NT2/D1 (cell line): ENCODE measurements around the gene TNS1.

Experiments
- DNase-seq: peaks from one replicate; pipeline ENCODE4 v3.0.0-alpha.2; 2011; ENCODE audit warnings: low read depth, low spot score
- H3K27me3 ChIP-seq: 2 replicates; pipeline ENCODE4 v1.6.0; 2011; ENCODE audit warnings: mild to moderate bottlenecking; ENCODE audit not compliant: insufficient read length, insufficient read depth
- H3K36me3 ChIP-seq: 2 replicates; pipeline ENCODE4 v1.6.1; 2011; ENCODE audit warnings: mild to moderate bottlenecking, low read length, mixed read lengths; ENCODE audit not compliant: insufficient read depth, insufficient read length
- H3K4me1 ChIP-seq: 2 replicates; pipeline ENCODE4 v1.5.1; 2011; ENCODE audit not compliant: insufficient read depth, insufficient read length
- H3K4me3 ChIP-seq: 2 replicates; pipeline ENCODE4 v1.5.1; 2011; ENCODE audit warnings: low read depth; ENCODE audit not compliant: insufficient read length
- H3K9ac ChIP-seq: 2 replicates; pipeline ENCODE4 v1.6.0; 2011; ENCODE audit warnings: low read depth; ENCODE audit not compliant: insufficient read length
- H3K9me3 ChIP-seq: 2 replicates; pipeline ENCODE4 v1.5.1; 2011; ENCODE audit warnings: mild to moderate bottlenecking, low read length; ENCODE audit not compliant: insufficient read depth
- SUZ12 ChIP-seq: IDR thresholded peaks from 2 replicates; pipeline ENCODE4 v1.6.1; 2011; ENCODE audit not compliant: insufficient read length, insufficient read depth; ENCODE audit errors: extremely low read depth
- YY1 ChIP-seq: IDR thresholded peaks from 2 replicates; pipeline ENCODE4 v1.6.1; 2011; ENCODE audit not compliant: insufficient read length, insufficient read depth
- ZNF274 ChIP-seq: IDR thresholded peaks from 2 replicates; pipeline ENCODE4 v1.6.1; 2011; ENCODE audit warnings: mild to moderate bottlenecking, low read depth, low read length

TNS1 gene

GRCh38 chr2:217941886-217942728, 60.7 kb downstream of the TNS1 start:
- peaks cover 10% of the 10 kb centered on the region for H3K4me1 ChIP-seq
- H3K36me3 ChIP-seq: peaks cover 4% of the 10 kb centered on the region
- TF ChIP-seq ZNF274: no peak
- TF ChIP-seq SUZ12: no peak
- no peak for TF ChIP-seq YY1
- H3K9me3 ChIP-seq: no peaks in the 10 kb centered on the region
- no peak overlapping the region for H3K4me3 ChIP-seq
- H3K9ac ChIP-seq: no peak overlapping the region
- DNase-seq: no peak
- no peaks in the 10 kb centered on the region for H3K27me3 ChIP-seq

GRCh38 chr2:217941339-217941738, 61.5 kb downstream of the TNS1 start:
- H3K36me3 ChIP-seq: peaks cover 4% of the 10 kb centered on the region
- no peak for TF ChIP-seq ZNF274
- no peak for TF ChIP-seq YY1
- no peak for TF ChIP-seq SUZ12
- DNase-seq: no peak
- peaks cover 10% of the 10 kb centered on the region for H3K4me1 ChIP-seq
- no peaks in the 10 kb centered on the region for H3K27me3 ChIP-seq
- H3K9ac ChIP-seq: no peak overlapping the region
- no peak overlapping the region for H3K4me3 ChIP-seq
- no peaks in the 10 kb centered on the region for H3K9me3 ChIP-seq

DNA sequence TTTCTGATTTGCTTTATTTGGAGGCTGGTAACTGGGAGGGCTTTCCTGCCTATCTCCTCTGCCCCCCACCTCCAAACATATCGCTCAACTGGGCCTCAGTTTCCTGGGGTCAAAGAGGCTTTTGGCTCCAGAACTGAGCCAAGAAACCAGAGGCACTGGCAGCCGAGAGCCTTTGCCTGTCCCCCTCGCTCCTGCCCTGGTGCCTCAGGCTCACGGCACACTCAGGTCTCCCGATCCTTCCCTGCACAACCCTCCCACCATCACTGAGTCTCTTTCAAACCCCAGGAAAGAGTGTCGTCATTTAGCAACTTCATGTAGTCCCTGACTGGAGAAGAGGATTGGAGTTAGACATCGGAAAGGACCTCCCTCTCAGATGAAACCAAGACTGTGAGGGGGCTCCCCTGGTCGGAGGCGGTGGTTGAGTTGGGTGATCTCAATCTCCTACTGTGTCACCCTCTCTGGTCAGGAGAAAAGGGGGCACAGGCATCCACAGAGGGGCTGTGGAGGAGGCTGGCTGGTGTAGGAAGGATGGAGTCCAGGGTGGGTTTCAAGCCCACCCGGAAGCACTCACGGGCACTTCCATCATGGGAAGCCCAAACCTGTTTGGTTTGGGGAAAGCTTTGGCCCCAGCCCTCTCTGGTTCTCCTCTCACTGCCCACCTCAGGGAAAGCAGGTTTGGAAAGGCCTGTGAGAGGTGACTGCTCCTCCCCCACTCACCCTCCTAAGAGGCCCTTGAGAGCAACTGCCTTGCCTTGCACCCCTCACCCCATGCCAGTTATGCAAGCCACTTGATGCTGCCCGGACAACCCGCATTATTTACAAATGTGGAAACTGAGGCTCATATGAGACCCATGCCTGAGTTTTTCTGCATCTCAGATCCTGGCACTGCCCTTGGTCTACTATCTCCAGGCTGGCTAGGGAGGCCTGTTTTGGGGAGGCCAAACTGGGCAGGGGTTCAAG, 62.3 kb downstream of the TNS1 start:
- H3K36me3 ChIP-seq: peaks cover 4% of the 10 kb centered on the region
- H3K9ac ChIP-seq: no peak overlapping the region
- no peak overlapping the region for H3K4me3 ChIP-seq
- no peaks in the 10 kb centered on the region for H3K27me3 ChIP-seq
- no peak for TF ChIP-seq SUZ12
- no peak for TF ChIP-seq YY1
- H3K4me1 ChIP-seq: peaks cover 12% of the 10 kb centered on the region
- H3K9me3 ChIP-seq: no peaks in the 10 kb centered on the region
- no peak for DNase-seq

DNA sequence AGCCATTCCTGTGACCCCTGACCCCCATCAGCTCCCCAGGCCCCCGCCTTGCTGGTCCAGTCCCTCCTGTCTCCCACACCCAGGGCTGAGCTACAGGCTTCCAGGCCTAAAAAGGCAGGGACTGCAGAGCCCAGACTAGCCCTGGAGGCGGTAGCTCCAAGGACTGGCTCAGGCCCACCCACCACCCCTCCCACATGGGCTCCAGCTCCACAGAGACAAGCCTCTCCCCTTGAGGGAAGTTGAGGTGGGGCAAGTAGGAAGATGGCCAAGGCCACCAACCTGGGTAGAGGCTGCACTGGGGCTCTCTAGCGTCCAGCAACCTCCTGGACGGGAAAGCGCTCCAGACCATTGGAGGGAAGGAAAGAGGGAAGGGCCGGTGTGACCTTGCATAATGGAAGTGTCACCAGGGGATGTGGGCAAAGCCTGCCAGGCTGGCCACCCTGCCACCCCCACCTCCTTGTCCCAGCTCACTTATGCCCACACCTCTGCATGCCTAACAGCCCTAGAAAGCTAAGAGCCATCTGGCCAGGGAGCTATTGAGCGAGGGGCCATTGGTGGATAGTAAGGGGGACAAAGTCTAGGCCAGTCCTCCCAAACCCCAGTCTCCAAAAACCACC, 63.1 kb downstream of the TNS1 start:
- no peak overlapping the region for H3K4me3 ChIP-seq
- H3K27me3 ChIP-seq: no peaks in the 10 kb centered on the region
- peaks cover 17% of the 10 kb centered on the region for H3K4me1 ChIP-seq
- H3K9me3 ChIP-seq: no peaks in the 10 kb centered on the region
- TF ChIP-seq YY1 (no peak), ZNF274 (no peak), SUZ12 (no peak)
- H3K9ac ChIP-seq: no peak overlapping the region
- no peak for DNase-seq
- peaks cover 4% of the 10 kb centered on the region for H3K36me3 ChIP-seq

DNA sequence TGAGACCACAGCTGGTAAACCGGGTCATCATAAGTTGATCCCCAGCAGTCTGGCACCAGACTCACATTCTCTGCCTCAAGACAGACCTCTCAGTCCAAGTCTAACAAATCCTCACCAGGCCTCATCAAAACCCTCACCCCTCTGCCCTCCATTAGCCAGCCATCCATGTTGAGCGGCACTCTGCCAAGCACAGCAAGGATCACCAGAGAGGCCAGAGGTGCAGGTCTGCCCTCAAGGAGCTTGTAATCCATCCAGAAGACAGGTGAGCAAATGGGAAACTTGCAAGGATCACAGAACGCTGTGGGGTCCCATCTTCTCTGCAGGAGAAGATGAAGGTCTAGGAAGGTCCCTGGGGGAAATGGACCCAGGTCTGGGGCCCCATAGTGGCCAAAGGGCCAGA, 63.6 kb downstream of the TNS1 start:
- no peaks in the 10 kb centered on the region for H3K9me3 ChIP-seq
- no peak for TF ChIP-seq ZNF274
- no peak for TF ChIP-seq YY1
- no peak for TF ChIP-seq SUZ12
- H3K27me3 ChIP-seq: no peaks in the 10 kb centered on the region
- no peak overlapping the region for H3K9ac ChIP-seq
- peaks cover 4% of the 10 kb centered on the region for H3K36me3 ChIP-seq
- peaks cover 18% of the 10 kb centered on the region for H3K4me1 ChIP-seq
- no peak for DNase-seq
- H3K4me3 ChIP-seq: no peak overlapping the region

DNA sequence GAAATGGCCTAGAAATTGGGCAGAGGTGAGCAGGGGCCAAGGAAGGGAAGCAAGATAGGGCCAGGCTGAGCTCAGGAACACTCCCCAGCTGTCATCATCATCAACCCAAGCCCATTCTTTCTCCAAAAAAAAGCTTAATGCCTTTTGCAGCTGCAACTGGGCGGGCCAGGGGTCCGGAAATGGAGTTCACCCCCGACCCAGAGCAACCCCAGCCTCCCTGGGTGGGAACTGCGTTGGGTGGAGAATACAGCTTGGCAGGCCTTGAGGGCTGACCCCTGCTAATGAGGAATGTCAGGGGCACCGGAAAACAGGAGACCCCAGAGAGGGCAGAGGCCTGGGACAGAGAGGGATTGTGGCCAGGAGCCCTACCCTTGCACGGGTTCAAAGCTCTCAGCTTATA, 64.8 kb downstream of the TNS1 start:
- Histone ChIP-seq H3K9ac (no peak overlapping the region), H3K4me3 (no peak overlapping the region), H3K27me3 (no peaks in the 10 kb centered on the region), H3K9me3 (no peaks in the 10 kb centered on the region), H3K36me3 (peaks cover 4% of the 10 kb centered on the region), H3K4me1 (peaks cover 10% of the 10 kb centered on the region)
- no peak for TF ChIP-seq YY1
- no peak for TF ChIP-seq SUZ12
- no peak for TF ChIP-seq ZNF274
- no peak for DNase-seq
